ENCODE results near the gene COL6A1.

The COL6A1 gene

GRCh38 chr21:45982758-45983648 lies 1.4 kb downstream of the COL6A1 start:
- DNase-seq (ENCODE audit: low read depth in 2 of 2), result no peak

- DNase-seq (ENCODE audit: low read depth in 2 of 2), result no peak
Observed at GRCh38 chr21:45983649-45983965, 2.0 kb downstream of the COL6A1 start.

DNA sequence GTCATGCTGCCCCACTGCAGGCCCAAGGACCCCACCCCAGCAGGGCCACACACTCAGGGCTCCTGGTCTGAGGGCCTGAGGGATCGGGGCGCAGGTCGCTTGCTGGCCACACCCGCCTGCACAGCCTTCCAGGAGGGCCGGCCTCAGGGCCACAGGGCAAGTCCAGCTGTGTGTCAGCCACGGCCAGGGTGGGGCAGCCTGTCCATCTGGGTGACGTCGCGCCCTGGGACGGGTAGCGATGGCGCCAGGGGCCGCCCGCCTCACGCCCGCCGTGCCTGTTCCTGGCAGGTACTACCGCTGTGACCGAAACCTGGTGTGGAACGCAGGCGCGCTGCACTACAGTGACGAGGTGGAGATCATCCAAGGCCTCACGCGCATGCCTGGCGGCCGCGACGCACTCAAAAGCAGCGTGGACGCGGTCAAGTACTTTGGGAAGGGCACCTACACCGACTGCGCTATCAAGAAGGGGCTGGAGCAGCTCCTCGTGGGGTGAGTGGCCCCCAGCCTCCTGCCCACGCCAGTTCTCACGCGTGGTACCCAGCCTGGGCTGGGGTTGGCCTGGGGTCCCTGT lies 2.5 kb downstream of the COL6A1 start:
- DNase-seq (ENCODE audit: low read depth in 2 of 2), result no peak

DNA sequence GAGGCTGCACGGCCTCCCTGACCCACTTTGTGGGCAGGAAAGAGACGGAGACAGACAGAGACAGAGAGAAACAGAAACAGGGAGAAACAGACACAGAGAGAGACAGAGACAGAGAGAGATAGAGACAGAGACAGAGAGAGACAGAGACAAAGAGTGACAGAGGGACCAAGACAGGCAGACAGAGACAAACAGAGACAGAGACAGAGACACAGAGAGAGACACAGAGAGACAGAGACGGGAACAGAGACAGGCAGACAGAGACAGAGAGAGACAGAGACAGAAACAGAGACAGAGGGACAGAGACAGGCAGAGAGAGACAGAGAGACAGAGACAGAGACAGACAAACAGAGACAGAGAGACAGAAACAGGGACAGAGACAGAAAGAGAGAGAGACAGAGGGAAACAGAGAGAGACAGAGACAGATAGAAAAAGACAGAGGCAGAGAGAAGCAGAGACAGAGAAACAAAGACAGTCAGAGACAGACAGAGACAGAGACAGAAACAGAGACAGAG lies 3.1 kb downstream of the COL6A1 start:
- no peak for DNase-seq (ENCODE audit: low read depth in 2 of 2)

DNA sequence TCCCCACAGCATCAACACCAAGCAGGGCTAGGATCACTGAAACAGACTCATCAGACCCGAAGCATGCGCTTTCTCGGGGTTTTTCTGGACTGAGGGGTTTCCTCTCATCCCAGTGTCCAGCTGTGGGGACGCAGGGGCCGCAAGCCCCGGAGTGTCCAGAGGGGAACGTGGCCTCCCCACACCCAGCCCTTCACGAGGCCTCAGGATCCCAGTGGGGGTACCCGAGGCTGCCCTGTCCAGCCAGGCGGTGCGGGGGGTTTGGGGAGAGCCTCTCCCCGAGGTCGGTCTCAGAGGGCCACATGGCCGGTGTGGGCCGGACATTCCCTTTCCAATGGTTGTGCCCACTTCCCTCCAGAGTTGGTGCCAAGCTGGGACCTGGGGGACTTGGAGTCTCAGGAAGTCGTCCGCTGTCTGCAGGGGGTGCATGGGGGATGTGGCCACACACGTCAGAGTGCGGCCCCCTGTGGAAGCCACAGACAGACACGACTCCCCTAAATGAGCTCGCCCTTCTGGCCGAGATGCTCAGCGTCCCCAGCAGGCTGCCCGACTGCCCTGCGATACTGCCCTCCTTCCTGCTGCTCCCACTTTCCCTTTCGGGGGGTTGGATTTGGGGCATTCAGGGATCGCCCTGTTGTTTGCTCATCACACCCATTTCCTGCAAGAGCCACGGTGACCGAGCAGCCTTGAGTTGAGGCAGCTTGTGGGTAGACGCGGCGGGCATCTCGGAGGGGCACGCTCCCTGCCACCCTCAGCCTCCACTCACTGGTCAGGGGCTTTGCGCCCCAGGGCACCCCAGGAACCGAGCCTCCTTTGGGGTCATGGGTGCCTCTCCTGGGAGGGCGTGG lies 4.1 kb downstream of the COL6A1 start:
- no peak for DNase-seq (ENCODE audit: low read depth in 2 of 2)

DNA sequence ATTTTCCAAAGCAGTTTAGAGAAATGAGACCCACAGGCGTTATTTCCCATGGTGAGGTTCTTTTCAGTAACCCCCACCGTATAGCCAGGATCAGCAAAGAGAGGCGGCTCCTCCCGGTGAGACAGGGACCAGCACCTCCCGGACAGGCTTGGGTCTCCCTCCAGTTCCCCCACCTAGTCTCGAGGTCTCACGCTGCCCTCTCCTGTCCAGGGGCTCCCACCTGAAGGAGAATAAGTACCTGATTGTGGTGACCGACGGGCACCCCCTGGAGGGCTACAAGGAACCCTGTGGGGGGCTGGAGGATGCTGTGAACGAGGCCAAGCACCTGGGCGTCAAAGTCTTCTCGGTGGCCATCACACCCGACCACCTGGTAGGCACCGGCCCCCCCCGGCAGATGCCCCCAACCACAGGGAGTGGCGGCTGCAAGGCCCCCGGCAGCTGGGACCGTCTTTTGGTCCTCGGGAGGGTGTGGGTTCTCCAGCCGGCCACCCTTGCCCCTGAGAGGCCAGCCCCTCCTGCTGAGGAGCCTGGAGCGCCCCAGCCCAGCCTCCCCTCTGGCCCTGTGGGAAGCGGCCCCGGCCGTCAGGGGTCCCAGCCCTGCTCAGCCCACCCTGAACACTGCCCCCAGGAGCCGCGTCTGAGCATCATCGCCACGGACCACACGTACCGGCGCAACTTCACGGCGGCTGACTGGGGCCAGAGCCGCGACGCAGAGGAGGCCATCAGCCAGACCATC lies 4.9 kb downstream of the COL6A1 start:
- DNase-seq (ENCODE audit: low read depth in 2 of 2), result no peak

DNA sequence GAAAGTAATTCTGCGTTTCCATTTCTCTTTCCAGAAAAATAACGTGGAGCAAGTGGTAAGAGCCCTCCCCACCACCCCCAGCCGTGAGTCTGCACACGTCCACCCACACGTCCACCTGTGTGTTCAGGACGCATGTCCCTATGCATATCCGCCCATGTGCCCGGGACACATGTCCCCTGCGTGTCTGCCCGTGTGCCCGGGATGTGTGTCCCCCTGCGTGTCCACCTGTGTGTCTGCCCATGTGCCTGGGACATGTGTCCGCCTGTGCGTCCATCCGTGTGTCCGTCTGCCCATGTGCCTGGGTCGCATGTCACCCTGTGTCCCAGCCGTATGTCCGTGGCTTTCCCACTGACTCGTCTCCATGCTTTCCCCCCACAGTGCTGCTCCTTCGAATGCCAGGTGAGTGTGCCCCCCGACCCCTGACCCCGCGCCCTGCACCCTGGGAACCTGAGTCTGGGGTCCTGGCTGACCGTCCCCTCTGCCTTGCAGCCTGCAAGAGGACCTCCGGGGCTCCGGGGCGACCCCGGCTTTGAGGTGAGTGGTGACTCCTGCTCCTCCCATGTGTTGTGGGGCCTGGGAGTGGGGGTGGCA lies 5.6 kb downstream of the COL6A1 start:
- no peak for DNase-seq (ENCODE audit: low read depth in 2 of 2)

- DNase-seq (ENCODE audit: low read depth in 2 of 2), result no peak
Observed at GRCh38 chr21:45988366-45989347, 7.1 kb downstream of the COL6A1 start.

DNA sequence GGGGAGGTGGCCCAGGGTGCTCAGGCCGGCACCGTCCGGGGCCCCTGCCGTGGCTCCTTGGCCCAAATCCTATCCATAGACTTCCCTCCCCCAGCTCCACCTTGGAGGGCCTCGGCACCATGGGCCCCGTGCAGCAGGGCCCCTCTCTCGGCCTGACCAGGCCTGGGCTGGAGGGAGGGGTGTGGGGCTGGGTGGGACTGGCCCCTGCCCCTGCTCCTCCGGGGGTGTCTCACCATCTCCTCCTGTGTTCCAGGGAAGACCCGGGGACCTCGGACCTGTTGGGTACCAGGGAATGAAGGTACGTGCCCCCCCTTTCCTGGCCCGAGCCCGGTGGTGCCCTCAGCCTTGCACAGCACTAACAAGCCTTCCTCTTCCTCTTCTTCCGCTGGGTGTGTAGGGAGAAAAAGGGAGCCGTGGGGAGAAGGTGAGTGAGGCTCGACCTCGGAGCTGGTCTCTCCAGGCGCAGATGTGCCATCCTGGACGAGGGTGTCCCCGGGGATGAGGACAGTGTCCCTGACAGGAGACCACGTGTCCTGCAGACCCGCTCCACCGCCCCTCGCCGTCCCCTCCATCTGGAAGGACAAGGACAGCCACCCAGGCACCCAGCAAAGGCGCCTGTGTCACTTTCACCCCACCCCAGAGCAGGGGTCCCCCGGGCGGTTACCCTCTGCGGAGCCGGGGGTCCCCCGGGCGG lies 7.9 kb downstream of the COL6A1 start:
- no peak for DNase-seq (ENCODE audit: low read depth in 2 of 2)

- DNase-seq (ENCODE audit: low read depth in 2 of 2), result no peak
Observed at GRCh38 chr21:45990049-45990711, 8.6 kb downstream of the COL6A1 start.

GRCh38 chr21:45990741-45991605 lies 9.4 kb downstream of the COL6A1 start:
- DNase-seq (ENCODE audit: low read depth in 2 of 2), result no peak

- DNase-seq (ENCODE audit: low read depth in 2 of 2), result no peak
Observed at GRCh38 chr21:45991606-45992300, 10.2 kb downstream of the COL6A1 start.

- DNase-seq (ENCODE audit: low read depth in 2 of 2), result no peak
Observed at GRCh38 chr21:45992301-45993209, 11.0 kb downstream of the COL6A1 start.

GRCh38 chr21:45993210-45994085 lies 11.9 kb downstream of the COL6A1 start:
- DNase-seq (ENCODE audit: low read depth in 2 of 2), result no peak

DNA sequence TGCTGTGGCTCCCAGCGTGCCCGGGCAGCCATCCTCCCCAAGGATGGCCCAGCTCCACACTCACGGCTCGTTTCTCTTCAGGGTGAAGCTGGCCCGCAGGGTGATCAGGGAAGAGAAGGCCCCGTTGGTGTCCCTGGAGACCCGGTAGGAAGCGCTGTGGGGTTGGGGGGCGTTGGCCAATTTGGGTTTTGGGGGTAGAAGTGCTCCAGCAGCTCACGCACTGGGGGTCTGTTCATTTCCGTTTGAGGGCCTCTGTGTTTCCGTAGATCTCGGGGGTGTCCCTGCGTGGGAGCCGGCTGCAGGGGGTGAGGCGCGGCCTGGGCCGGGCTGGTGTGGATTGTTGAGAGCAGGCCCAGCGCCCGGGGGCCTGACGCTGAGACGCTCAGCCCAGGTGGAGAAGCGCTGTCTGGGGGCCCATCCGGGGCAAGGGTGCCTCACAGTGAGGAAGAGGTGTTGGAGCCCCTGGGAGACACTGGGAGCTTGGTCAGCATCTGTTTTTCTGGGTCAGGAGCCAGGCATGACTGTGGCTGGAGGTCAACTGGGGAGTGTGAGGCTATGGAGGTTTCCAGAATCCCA lies 12.6 kb downstream of the COL6A1 start:
- DNase-seq (ENCODE audit: low read depth in 2 of 2), result no peak

Data from stimulated activated CD4-positive, alpha-beta T cell treated with anti-CD3 and anti-CD28 coated beads, Interleukin-12 subunit alpha, Interleukin-12 subunit beta, amount 100 ng/mL, for 24 hours (primary cell).